SK-N-MC (cell line): ENCODE results near the gene GP1BB.
"Not testable (repeated sequence)": the region's sequence is repeated elsewhere in the genome, so short reads cannot be mapped to it uniquely, and the experiment has no call there.

Source experiments
- DNase-seq: peaks from one replicate; pipeline ENCODE4 v3.0.0-alpha.2; 2011; ENCODE audit warnings: low read depth, low spot score
- H3K27ac ChIP-seq: fragments of 200-600 bp; sonication (generic); 2 replicates; pipeline ENCODE4 v1.5.1; 2016; ENCODE audit warnings: mixed run types
- H3K36me3 ChIP-seq: fragments of 200-600 bp; sonication (generic); 2 replicates; pipeline ENCODE4 v1.6.1; 2017; ENCODE audit warnings: antibody characterized with exemption, low read length, mixed read lengths; ENCODE audit not compliant: insufficient read depth
- H3K4me3 ChIP-seq: fragments of 200-600 bp; sonication (generic); 2 replicates; pipeline ENCODE4 v1.5.1; 2016
- H3K9ac ChIP-seq: fragments of 200-600 bp; sonication (generic); 2 replicates; pipeline ENCODE4 v1.8.0; 2017; ENCODE audit warnings: mixed run types, mixed read lengths; ENCODE audit not compliant: insufficient read length
- H3K9me3 ChIP-seq: fragments of 200-600 bp; sonication (generic); 2 replicates; pipeline ENCODE4 v1.6.1; 2017; ENCODE audit warnings: low read depth, mild to moderate bottlenecking, antibody characterized with exemption, low read length, moderate library complexity, mixed read lengths
- EZH2 ChIP-seq: fragments of 200-600 bp; sonication (generic); IDR thresholded peaks from one replicate; pipeline ENCODE4 v1.6.1; 2017; ENCODE audit warnings: antibody characterized with exemption
- FOXP2 ChIP-seq: optimal IDR thresholded peaks from 2 replicates; pipeline ENCODE3; 2011; ENCODE audit warnings: mild to moderate bottlenecking, moderate library complexity; ENCODE audit not compliant: insufficient read depth; ENCODE audit errors: extremely low read length, control extremely low read depth
- POLR2AphosphoS5 ChIP-seq: IDR thresholded peaks from 2 replicates; pipeline ENCODE4 v1.6.1; 2012; ENCODE audit warnings: mild to moderate bottlenecking, low read depth, low read length, borderline replicate concordance

The GP1BB gene

GRCh38 chr22:19723232-19723982 lies at the start of gene GP1BB:
TSS of gene GP1BB (plus strand) at chr22:19723539. CDS start at chr22:19723570, 31 bp downstream.
- Histone ChIP-seq H3K4me3 (no peak within 1 kb of the TSS), H3K27ac (no peak within 1 kb of the TSS), H3K36me3 (peaks cover 33% of the 10 kb centered on the region), H3K9ac (no peak within 1 kb of the TSS), H3K9me3 (no peaks in the 10 kb centered on the region)
- DNase-seq: no peak
- TF ChIP-seq POLR2AphosphoS5 (no peak), FOXP2 (no peak), EZH2 (no peak)

DNA sequence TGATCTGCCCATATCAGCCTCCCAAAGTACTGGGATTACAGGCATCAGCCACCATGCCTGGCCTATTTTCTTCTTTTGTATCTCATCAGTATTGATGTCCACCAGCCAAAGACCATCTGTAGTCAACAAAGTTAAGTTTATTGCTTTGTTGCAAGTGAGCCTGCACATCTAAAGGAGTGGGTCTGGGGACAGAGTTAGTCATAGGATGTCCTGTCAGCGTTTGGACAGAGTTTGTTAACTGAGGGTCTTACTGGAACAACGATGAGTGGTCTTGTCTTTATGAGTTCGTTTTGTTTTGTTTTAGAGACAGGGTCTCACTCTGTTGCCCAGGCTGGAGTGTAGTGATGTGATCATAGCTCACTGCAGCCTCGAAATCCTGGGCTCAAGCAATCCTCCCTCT lies 49.7 kb upstream of the GP1BB start:
- Histone ChIP-seq H3K27ac (no peak overlapping the region), H3K4me3 (no peak overlapping the region), H3K9me3 (no peaks in the 10 kb centered on the region), H3K36me3 (no peaks in the 10 kb centered on the region), H3K9ac (no peak overlapping the region)
- no peak for TF ChIP-seq EZH2
- TF ChIP-seq FOXP2: no peak
- no peak for TF ChIP-seq POLR2AphosphoS5
- no peak for DNase-seq

GRCh38 chr22:19674129-19674928 lies 49.0 kb upstream of the GP1BB start:
- no peak overlapping the region for H3K27ac ChIP-seq
- TF ChIP-seq EZH2 (no peak), POLR2AphosphoS5 (no peak), FOXP2 (no peak)
- DNase-seq: no peak

DNA sequence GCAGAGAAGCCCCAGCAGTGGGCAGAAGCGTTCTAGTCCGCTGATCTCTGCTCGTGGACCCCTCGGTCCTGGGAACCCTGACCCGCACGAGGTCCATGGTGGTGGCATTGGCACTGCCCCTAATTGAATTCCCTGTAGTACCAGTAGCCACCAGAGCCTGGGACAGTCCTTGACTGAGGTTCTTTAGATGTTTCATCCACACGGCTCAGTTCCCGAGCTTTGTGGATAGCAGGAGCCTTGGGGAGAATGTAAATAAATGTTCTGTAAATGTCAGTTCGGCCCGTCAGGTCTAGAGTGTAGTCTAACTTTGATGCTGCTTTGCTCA lies 48.4 kb upstream of the GP1BB start:
- H3K9me3 ChIP-seq: no peaks in the 10 kb centered on the region
- no peak for DNase-seq
- H3K36me3 ChIP-seq: no peaks in the 10 kb centered on the region
- H3K9ac ChIP-seq: no peak overlapping the region
- H3K4me3 ChIP-seq: no peak overlapping the region
- no peak for TF ChIP-seq FOXP2
- H3K27ac ChIP-seq: no peak overlapping the region

More at GRCh38 chr22:19674129-19674928, 49.0 kb upstream of the GP1BB start:
- H3K9ac ChIP-seq: no peak overlapping the region
- no peaks in the 10 kb centered on the region for H3K9me3 ChIP-seq
- no peaks in the 10 kb centered on the region for H3K36me3 ChIP-seq
- no peak overlapping the region for H3K4me3 ChIP-seq

GRCh38 chr22:19675428-19675827 lies 47.9 kb upstream of the GP1BB start:
- no peak overlapping the region for H3K9ac ChIP-seq
- no peak overlapping the region for H3K27ac ChIP-seq
- no peak for DNase-seq
- H3K36me3 ChIP-seq: no peaks in the 10 kb centered on the region
- no peak overlapping the region for H3K4me3 ChIP-seq
- no peak for TF ChIP-seq FOXP2
- no peak for TF ChIP-seq POLR2AphosphoS5
- no peak for TF ChIP-seq EZH2
- H3K9me3 ChIP-seq: no peaks in the 10 kb centered on the region

DNA sequence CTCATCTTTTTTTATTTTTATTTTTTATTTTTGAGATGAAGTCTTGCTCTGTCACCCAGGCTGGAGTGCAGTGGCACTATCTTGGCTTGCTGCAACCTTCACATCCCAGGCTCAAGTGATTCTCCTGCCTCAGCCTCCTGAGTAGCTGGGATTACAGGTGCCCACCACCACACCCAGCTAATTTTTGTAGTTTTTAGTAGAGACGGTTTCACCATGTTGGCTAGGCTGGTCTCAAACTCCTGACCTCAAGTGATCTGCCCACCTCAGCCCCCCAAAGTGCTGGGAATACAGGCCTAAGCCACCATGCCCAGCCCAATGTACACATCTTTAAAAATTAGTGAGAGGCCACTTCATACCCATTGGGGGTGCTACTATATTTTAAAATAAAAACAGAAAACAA lies 46.9 kb upstream of the GP1BB start:
- H3K4me3 ChIP-seq, H3K36me3 ChIP-seq, DNase-seq, H3K9me3 ChIP-seq, H3K9ac ChIP-seq, H3K27ac ChIP-seq: not testable (repeated sequence)

DNA sequence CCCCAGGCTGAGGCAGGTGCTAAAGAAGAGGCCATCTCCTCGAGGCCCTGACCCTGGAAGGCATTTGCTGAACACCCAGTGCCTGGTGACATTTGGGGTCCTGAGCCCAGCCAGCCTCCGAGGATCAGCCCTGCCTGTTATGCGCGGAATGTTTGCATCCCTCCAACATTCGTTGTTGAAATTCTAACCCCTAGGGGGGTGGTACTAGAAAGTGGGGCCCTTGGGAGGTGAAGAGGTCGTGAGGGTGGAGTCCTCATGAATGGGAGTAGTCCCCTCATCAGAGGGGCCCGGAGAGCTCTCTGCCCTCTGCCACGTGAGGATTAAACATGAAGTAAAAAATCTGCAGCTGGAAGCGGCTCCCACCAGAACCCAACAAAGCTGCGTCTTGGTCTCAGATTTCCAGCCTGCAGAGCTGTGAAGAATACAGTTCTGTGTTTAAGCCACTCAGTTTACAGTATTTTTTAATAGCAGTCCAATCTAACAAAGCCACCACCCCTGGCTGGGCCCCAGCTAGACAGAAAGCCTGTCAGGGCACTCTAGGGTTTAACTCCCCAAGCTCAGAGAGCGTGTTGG lies 44.3 kb upstream of the GP1BB start:
- peaks cover 7% of the 10 kb centered on the region; the same call in 1 of the 2 replicates for H3K9me3 ChIP-seq
- H3K27ac ChIP-seq: no peak overlapping the region
- H3K36me3 ChIP-seq: no peaks in the 10 kb centered on the region
- H3K9ac ChIP-seq: no peak overlapping the region
- no peak for DNase-seq
- no peak for TF ChIP-seq POLR2AphosphoS5
- TF ChIP-seq EZH2: no peak
- TF ChIP-seq FOXP2: no peak
- H3K4me3 ChIP-seq: no peak overlapping the region

DNA sequence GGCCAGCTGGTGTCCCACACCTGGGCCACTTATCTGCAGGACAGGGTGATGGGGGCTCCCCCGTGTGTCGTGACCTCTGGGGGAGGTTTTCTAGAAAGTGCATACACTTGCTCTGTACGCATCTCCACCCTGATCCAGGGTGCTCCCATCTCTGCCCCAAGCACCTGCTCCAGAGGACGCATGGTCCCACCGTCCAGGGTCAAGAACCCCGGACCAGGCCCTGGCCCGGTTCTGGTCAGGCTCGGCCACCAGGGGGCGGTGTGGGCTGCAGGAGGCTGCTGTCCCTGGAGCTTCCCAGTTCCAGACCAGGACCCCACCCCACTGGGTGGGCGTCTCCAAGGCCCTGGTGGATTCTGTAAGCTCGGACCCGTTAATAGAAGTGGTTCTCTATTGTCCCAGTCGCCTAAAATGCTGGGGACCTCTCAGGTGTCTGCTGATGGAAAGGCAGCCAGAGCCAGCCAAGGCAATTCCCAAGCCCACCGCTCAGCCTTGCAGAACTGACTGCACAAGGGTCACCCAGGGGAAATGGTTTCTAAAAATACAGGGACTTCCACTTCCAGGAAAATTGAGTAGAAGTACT lies 43.7 kb upstream of the GP1BB start:
- TF ChIP-seq EZH2 (no peak), POLR2AphosphoS5 (no peak)
- H3K27ac ChIP-seq: no peak overlapping the region
- H3K36me3 ChIP-seq: no peaks in the 10 kb centered on the region
- no peak overlapping the region for H3K9ac ChIP-seq
- DNase-seq: no peak
- peaks cover 7% of the 10 kb centered on the region; the same call in 1 of the 2 replicates for H3K9me3 ChIP-seq
- H3K4me3 ChIP-seq: no peak overlapping the region

DNA sequence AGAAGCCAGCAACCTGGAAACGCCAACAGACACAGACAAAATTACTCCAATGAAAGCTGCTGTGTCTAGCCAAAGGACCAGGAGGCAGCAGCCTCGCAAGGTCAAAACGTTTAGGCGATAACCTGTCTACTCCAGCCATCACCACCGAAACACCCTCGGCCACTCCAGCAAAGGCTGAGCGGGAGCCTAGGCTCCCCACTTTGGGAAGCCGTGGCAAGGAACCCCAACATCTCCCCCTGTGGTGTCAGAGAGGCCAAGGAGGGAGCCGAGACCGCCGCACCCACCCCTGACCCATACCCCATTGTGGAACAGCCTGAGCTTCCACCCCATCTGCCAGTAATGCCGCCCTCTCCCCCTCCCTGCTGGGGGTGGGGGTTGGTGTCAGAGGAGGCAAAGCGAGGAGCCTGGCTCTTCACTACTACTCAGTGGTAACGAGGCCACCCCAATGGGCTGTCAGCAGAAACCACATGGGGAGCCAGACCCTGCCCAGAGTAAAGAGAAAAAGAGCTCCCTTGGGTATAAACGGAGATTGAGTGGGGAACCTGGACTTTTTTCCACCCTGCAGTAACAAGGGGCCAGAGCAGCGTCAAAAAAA lies 43.0 kb upstream of the GP1BB start:
- no peak for TF ChIP-seq POLR2AphosphoS5
- TF ChIP-seq EZH2: no peak
- no peak for TF ChIP-seq FOXP2
- Histone ChIP-seq H3K9me3 (peaks cover 7% of the 10 kb centered on the region; the same call in 1 of the 2 replicates), H3K36me3 (no peaks in the 10 kb centered on the region), H3K4me3 (no peak overlapping the region), H3K27ac (no peak overlapping the region), H3K9ac (no peak overlapping the region)
- DNase-seq: no peak
